HFF-Myc (cell line): ENCODE data around the gene DDX18.
"Not testable (repeated sequence)": the region's sequence is repeated elsewhere in the genome, so short reads cannot be mapped to it uniquely, and the experiment has no call there.

ENCODE experiments used
- DNase-seq: peaks from one replicate; pipeline ENCODE4 v3.0.0-alpha.2; 2011; ENCODE audit warnings: low read depth; ENCODE audit errors: extremely low read depth
- H3K4me3 ChIP-seq: replicated peaks from 2 replicates; pipeline ENCODE4 v1.5.1; 2011; ENCODE audit warnings: low read depth, mild to moderate bottlenecking, control low read depth, low read length
- TF ChIP-seq, protein P1 (sequence below): IDR thresholded peaks from 2 replicates; pipeline ENCODE4 v1.5.1; 2012; ENCODE audit warnings: mild to moderate bottlenecking, low read depth, low read length, control low read depth; ENCODE audit errors: missing control alignments

Gene DDX18

GRCh38 chr2:117815946-117816345 lies 1.5 kb downstream of the DDX18 start:
- H3K4me3 ChIP-seq, result peak overlapping the region; percentile 87
- TF ChIP-seq, protein P1, sequence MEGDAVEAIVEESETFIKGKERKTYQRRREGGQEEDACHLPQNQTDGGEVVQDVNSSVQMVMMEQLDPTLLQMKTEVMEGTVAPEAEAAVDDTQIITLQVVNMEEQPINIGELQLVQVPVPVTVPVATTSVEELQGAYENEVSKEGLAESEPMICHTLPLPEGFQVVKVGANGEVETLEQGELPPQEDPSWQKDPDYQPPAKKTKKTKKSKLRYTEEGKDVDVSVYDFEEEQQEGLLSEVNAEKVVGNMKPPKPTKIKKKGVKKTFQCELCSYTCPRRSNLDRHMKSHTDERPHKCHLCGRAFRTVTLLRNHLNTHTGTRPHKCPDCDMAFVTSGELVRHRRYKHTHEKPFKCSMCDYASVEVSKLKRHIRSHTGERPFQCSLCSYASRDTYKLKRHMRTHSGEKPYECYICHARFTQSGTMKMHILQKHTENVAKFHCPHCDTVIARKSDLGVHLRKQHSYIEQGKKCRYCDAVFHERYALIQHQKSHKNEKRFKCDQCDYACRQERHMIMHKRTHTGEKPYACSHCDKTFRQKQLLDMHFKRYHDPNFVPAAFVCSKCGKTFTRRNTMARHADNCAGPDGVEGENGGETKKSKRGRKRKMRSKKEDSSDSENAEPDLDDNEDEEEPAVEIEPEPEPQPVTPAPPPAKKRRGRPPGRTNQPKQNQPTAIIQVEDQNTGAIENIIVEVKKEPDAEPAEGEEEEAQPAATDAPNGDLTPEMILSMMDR, result no peak
- DNase-seq, result no peak

DNA sequence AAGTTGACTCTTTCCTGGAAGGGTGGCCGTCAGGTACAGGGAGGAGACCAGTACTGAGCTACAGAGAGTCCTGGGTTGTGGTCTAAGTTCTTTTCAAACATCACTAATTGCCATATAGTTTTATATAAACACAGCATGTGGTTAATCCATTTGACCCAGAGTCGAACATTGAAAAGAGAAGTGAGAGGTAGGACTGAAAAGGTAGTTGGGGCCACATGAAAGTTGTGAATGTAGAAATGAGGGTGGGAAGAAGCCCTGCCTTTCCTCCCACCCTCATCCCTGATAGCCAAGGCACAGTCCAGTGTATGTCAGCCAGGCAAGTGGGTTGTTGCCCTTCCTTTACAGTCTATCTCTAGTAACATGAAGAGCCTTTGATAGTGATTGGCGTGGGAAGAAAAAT lies 4.4 kb downstream of the DDX18 start:
- no peak for DNase-seq
- TF ChIP-seq, protein P1, result no peak
- no peak overlapping the region for H3K4me3 ChIP-seq

- H3K4me3 ChIP-seq, result no peak overlapping the region
- DNase-seq, result no peak
- TF ChIP-seq, protein P1, result no peak
Measured at GRCh38 chr2:117820444-117820843, 6.0 kb downstream of the DDX18 start.

DNA sequence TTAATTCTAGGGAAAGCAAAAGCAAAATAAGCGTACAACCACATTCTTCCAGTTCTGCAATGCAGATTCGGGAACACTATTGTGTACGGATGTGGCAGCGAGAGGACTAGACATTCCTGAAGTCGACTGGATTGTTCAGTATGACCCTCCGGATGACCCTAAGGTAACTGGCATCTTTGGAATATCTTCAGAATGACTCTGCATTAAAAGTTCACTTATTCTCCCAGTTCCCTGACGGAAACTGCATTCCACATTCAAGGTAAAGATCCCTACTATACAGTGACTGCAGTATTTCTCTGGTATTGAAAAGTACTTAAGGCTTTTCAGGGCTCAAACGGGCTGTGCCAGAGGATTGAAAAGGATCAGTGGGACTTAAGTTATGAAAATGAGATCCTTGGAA lies 10.9 kb downstream of the DDX18 start:
- no peak for DNase-seq
- TF ChIP-seq, protein P1, result no peak
- H3K4me3 ChIP-seq, result no peak overlapping the region

- not testable (repeated sequence) for DNase-seq, H3K4me3 ChIP-seq
Measured at GRCh38 chr2:117827464-117827863, 13.0 kb downstream of the DDX18 start.

- DNase-seq, result no peak
- H3K4me3 ChIP-seq, result no peak overlapping the region
- TF ChIP-seq, protein P1, result no peak
Measured at GRCh38 chr2:117828870-117829269, 14.4 kb downstream of the DDX18 start.

GRCh38 chr2:117832332-117832731 lies 17.8 kb downstream of the DDX18 start:
- DNase-seq, result no peak
- TF ChIP-seq, protein P1, result no peak

More at GRCh38 chr2:117832332-117832731, 17.8 kb downstream of the DDX18 start:
- no peak overlapping the region for H3K4me3 ChIP-seq
